ENCODE results near the gene DYNLT1.
"Not testable (repeated sequence)": the region's sequence is repeated elsewhere in the genome, so short reads cannot be mapped to it uniquely, and the experiment has no call there.

Gene DYNLT1

GRCh38 chr6:158638324-158638854, 6.2 kb downstream of the DYNLT1 start:
- DNase-seq, result no peak

- DNase-seq, result no peak
Observed at GRCh38 chr6:158636778-158637177, 7.8 kb downstream of the DYNLT1 start.

GRCh38 chr6:158635427-158636073, 9.0 kb downstream of the DYNLT1 start:
- no peak for DNase-seq

- peak; percentile 56 for DNase-seq
Observed at GRCh38 chr6:158634695-158635426, 9.7 kb downstream of the DYNLT1 start.

- DNase-seq, result no peak
Observed at GRCh38 chr6:158633127-158633526, 11.4 kb downstream of the DYNLT1 start.

GRCh38 chr6:158632538-158633119, 11.9 kb downstream of the DYNLT1 start:
- not testable (repeated sequence) for DNase-seq

GRCh38 chr6:158631678-158632537, 12.6 kb downstream of the DYNLT1 start:
- peak; percentile 61 for DNase-seq

- DNase-seq, result no peak
Observed at GRCh38 chr6:158630938-158631616, 13.5 kb downstream of the DYNLT1 start.

- DNase-seq, result no peak
Observed at GRCh38 chr6:158629367-158630221, 14.9 kb downstream of the DYNLT1 start.

GRCh38 chr6:158628542-158628941, 16.0 kb downstream of the DYNLT1 start:
- no peak for DNase-seq

- DNase-seq, result no peak
Observed at GRCh38 chr6:158627940-158628211, 16.7 kb downstream of the DYNLT1 start.

- DNase-seq, result no peak
Observed at GRCh38 chr6:158627168-158627939, 17.2 kb downstream of the DYNLT1 start.

- no peak for DNase-seq
Observed at GRCh38 chr6:158626360-158627167, 18.0 kb downstream of the DYNLT1 start.

GRCh38 chr6:158625881-158626305, 18.6 kb downstream of the DYNLT1 start:
- DNase-seq, result no peak

- no peak for DNase-seq
Observed at GRCh38 chr6:158624684-158625682, 19.6 kb downstream of the DYNLT1 start.

- DNase-seq, result no peak
Observed at GRCh38 chr6:158622545-158623190, 21.9 kb downstream of the DYNLT1 start.

GRCh38 chr6:158621694-158622544, 22.6 kb downstream of the DYNLT1 start:
- DNase-seq, result no peak

All from hematopoietic multipotent progenitor cell treated with erythropoietin and hydrocortisone succinate and interleukin-3 and kit ligand, for 4 days (in vitro differentiated cells).